Measurements from ENCODE around the gene PDK2. TPM values are rescaled to one million over a fixed set of nuclear protein-coding genes. Genes with fewer than 3 reads are reported as not detected.

Gene PDK2
- total RNA-seq, 3 donors from 2014 or later: 51.0 to 91.6 (median 72.6) TPM

DNA sequence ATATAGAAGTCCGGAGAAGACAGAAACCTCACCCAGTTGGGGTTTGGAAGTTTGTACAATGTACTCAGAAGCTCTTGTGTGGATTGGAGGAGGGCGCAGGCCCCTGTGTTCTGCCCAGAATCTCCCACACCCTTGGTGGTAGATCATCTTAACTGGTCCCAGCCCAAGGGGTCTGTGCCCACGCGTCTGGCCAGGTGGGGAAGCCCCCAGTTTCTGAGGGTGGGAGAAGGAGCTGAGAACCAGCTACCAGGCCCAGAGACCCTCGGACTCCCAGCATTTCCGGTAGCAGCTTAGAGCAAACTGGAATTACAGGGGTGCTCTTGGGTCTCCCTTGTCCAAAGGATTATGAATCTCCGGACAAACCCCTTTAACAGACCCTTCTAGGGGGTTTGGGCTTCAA is 57.6 kb downstream of the PDK2 start:
- intact Hi-C loops (cut with DNase I, micrococcal nuclease): no loop called here
- no peak overlapping the region for H3K4me3 ChIP-seq

DNA sequence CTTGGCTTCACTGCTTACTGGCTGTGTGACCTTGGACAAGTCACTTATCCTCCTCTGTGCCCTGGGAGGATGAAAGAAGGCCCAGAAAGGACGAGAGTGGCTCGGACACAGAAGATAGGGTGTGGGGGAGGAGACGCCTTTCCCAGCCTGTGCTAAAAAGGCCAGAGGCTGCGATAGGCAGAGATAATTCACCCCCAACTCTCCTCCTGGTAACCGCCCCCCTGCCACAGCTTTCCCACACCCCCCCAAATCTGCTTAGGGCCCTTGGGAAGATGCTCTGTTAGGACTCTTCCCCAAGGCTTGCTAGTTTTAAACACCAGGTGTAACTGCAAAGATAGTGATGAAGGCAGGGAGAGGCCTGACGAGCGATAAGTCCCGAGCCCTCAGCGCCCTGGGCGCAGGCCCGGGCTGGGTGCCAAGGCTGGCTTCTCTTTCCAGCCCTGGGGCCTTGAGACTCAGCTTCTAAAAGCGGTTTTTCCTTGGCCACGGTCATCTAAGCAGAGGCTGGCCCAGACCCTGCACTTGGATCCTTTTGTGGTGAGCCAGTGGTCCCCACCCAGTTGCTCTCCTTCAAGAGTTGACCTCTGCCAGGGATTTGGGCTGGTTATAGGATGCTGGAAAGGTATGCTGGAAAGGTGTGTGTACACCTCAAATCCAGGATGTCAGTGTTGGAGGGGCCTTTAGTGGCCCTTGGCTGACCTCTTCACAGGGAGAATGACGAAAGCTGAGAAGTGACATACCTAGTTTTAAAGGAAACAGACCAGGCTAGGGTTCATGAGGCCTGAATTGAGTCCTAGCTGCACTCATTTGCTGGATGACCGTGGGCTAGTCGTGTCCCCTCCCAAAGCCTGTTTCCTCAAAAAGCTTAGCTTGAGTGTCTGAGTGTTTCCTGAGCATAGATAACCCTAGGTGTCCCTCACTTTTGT is 58.8 kb downstream of the PDK2 start:
- Histone ChIP-seq H3K4me1 (ENCODE audit: low read depth) (no peaks in the 10 kb centered on the region), H3K4me3 (no peak overlapping the region), H3K36me3 (ENCODE audit: low read depth) (no peaks in the 10 kb centered on the region), H3K9me3 (no peaks in the 10 kb centered on the region)
- intact Hi-C loops (cut with DNase I, micrococcal nuclease): no loop called here
- TF ChIP-seq, protein P1, sequence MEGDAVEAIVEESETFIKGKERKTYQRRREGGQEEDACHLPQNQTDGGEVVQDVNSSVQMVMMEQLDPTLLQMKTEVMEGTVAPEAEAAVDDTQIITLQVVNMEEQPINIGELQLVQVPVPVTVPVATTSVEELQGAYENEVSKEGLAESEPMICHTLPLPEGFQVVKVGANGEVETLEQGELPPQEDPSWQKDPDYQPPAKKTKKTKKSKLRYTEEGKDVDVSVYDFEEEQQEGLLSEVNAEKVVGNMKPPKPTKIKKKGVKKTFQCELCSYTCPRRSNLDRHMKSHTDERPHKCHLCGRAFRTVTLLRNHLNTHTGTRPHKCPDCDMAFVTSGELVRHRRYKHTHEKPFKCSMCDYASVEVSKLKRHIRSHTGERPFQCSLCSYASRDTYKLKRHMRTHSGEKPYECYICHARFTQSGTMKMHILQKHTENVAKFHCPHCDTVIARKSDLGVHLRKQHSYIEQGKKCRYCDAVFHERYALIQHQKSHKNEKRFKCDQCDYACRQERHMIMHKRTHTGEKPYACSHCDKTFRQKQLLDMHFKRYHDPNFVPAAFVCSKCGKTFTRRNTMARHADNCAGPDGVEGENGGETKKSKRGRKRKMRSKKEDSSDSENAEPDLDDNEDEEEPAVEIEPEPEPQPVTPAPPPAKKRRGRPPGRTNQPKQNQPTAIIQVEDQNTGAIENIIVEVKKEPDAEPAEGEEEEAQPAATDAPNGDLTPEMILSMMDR (IDR thresholded peaks at IDR 0.05): no peak
- DNase-seq (peak; percentile 22 to 60 (median 38)), ATAC-seq (no peak)

More for the DNA sequence above, 57.6 kb downstream of the PDK2 start:
- ATAC-seq: no peak
- TF ChIP-seq, protein P1 (IDR thresholded peaks at IDR 0.05): no peak
- DNase-seq: peak in 1 of 3 donors; percentile 58
- Histone ChIP-seq H3K4me1 (ENCODE audit: low read depth) (peaks cover 7% of the 10 kb centered on the region), H3K9me3 (no peaks in the 10 kb centered on the region), H3K36me3 (ENCODE audit: low read depth) (no peaks in the 10 kb centered on the region)

DNA sequence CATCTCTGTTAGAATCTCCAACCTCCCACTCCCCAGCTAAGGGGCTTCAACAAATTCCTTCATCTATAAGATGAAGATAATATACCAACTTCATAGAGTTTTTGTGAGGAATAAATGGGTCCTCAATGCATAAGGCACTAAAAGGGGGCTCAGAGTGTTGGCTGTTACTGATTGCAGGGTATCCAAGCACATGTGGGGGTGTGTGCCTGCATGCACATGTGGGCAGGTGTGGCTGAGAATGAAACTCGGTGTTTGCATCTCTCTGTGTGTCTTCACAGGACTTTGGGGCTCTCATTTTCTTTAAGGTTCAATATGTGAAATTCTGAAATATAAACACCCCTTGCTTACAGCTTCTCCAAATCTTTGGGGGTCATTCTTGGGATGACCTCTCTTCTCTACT is 59.5 kb downstream of the PDK2 start:
- Histone ChIP-seq H3K4me1 (ENCODE audit: low read depth) (no peaks in the 10 kb centered on the region), H3K36me3 (ENCODE audit: low read depth) (no peaks in the 10 kb centered on the region), H3K9me3 (no peaks in the 10 kb centered on the region), H3K4me3 (no peak overlapping the region)
- TF ChIP-seq, protein P1 (IDR thresholded peaks at IDR 0.05): no peak
- ATAC-seq (no peak), DNase-seq (no peak)
- intact Hi-C loops (cut with DNase I, micrococcal nuclease): no loop called here

DNA sequence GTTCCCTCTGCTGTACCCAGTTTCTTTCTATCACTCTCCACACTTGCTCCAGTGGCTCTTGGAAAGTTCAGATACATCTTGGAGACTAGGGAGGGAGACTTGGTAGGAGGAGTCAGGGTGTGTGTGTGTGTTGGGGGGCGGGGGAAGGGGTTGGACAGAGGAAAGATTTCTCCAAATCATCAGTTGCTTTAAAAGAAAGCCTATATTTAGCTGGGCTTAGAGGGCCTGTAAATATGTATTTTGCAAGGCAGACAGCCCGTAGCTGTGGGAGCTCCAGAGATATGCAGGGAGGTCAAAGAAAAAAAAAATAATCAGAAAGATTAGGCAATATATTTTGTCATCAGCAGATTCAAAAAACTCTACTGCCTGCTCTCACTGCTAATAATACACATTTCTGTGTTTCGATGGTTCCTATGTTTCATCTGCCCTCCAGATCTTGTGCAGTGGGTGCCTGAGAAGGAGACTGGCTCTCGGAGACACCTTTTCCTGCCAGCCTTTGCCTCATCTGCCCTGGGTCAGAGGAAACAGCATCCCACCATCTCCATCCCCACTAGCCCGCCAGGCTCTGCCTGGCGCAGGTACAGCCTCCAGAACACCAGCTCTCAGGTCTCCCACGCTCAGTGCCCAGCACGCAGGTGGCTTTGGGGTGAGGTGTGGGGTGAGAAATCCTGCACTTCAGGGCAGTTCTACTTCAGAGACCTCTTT is 60.1 kb downstream of the PDK2 start:
- intact Hi-C loops (cut with DNase I, micrococcal nuclease): no loop called here
- ATAC-seq: no peak
- TF ChIP-seq, protein P1 (IDR thresholded peaks at IDR 0.05): no peak

DNA sequence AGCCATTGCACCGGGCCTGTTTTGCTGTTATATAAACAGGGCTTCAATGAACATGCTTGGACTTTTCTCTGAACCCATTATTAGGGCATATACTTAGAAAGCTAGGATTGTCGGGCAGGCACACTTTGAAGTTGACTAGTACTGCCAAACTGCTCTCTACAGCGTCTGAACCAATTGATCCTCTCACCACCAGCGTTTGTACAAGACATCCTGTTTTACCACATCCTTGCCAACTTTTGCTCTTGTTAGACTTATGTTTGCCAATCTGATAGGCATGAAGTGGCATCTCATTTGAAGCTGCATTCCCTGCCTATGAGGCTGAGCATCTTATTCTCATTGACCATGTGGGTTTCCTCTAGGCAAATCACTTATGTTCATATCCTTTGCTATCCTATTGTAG is 62.7 kb downstream of the PDK2 start:
- H3K9me3 ChIP-seq: no peaks in the 10 kb centered on the region
- ATAC-seq (no peak), DNase-seq (no peak)
- intact Hi-C loops (cut with DNase I, micrococcal nuclease): no loop called here
- peaks cover 4% of the 10 kb centered on the region for H3K4me1 ChIP-seq (ENCODE audit: low read depth)
- H3K36me3 ChIP-seq (ENCODE audit: low read depth): no peaks in the 10 kb centered on the region
- H3K4me3 ChIP-seq: no peak overlapping the region
- TF ChIP-seq, protein P1 (IDR thresholded peaks at IDR 0.05): no peak

More for the DNA sequence above, 60.1 kb downstream of the PDK2 start:
- H3K4me1 ChIP-seq (ENCODE audit: low read depth): no peaks in the 10 kb centered on the region
- no peaks in the 10 kb centered on the region for H3K36me3 ChIP-seq (ENCODE audit: low read depth)
- no peak for DNase-seq
- H3K9me3 ChIP-seq: no peaks in the 10 kb centered on the region
- no peak overlapping the region for H3K4me3 ChIP-seq
